H1 (cell line): ENCODE measurements around the gene NENF. TPM values are rescaled to one million over a fixed set of nuclear protein-coding genes. Genes with fewer than 3 reads are reported as not detected.

Experiments used
- CTCF ChIA-PET: fragments of 300-600 bp; sonication (Branson Sonifier 250); formaldehyde crosslinking; loops from one replicate; lab custom pipeline; 2021; ENCODE audit not compliant: partially characterized antibody; lab: Charles Lee
- POLR2A ChIA-PET: fragments of 300-600 bp; sonication (Branson Sonifier 250); formaldehyde crosslinking; loops from one replicate; lab custom pipeline; 2021; ENCODE audit warnings: inconsistent platforms; ENCODE audit not compliant: partially characterized antibody; lab: Charles Lee
- DNase-seq, 2 experiments: peaks; one replicate each; pipeline versions ENCODE4 v3.0.0 to v3.0.0-alpha.2; 2010 to 2022; ENCODE audit warnings: low spot score in 2 of 2, low read depth in 1 of 2, mixed read lengths in 1 of 2
- FAIRE-seq: peaks from 2 replicates; lab custom pipeline; 2011; peaks lifted over from hg19 to GRCh38; lab: Jason Lieb, UNC
- H2AFZ ChIP-seq: 2 replicates; pipeline ENCODE4 v1.8.1; 2012; ENCODE audit warnings: low read length, inconsistent platforms
- H2AK5ac ChIP-seq: 2 replicates; pipeline ENCODE4 v1.6.1; 2013; ENCODE audit warnings: low read depth, low read length
- H2BK120ac ChIP-seq: replicated peaks from 2 replicates; pipeline ENCODE3; 2013; ENCODE audit warnings: low read depth, low read length, inconsistent platforms
- H2BK12ac ChIP-seq: 2 replicates; pipeline ENCODE4 v1.6.1; 2013; ENCODE audit warnings: low read depth, low read length
- H2BK15ac ChIP-seq: 2 replicates; pipeline ENCODE4 v1.6.1; 2013; ENCODE audit warnings: low read length
- H2BK20ac ChIP-seq: 2 replicates; pipeline ENCODE4 v1.6.1; 2013; ENCODE audit warnings: low read length
- H2BK5ac ChIP-seq: 2 replicates; pipeline ENCODE4 v1.6.1; 2013; ENCODE audit warnings: low read depth, low read length
- H3K14ac ChIP-seq: 2 replicates; pipeline ENCODE4 v1.6.1; 2013; ENCODE audit warnings: inconsistent platforms; ENCODE audit not compliant: insufficient read length
- H3K18ac ChIP-seq: 2 replicates; pipeline ENCODE4 v1.6.1; 2013; ENCODE audit warnings: low read length; ENCODE audit errors: extremely low read depth
- H3K23ac ChIP-seq: 2 replicates; pipeline ENCODE4 v1.6.1; 2013; ENCODE audit warnings: inconsistent platforms; ENCODE audit not compliant: insufficient read length
- H3K23me2 ChIP-seq: 2 replicates; pipeline ENCODE4 v1.6.1; 2013; ENCODE audit warnings: low read depth, low read length
- H3K27ac ChIP-seq: 2 replicates; pipeline ENCODE4 v1.6.1; 2011; ENCODE audit warnings: low read depth, low read length, inconsistent platforms
- H3K27me3 ChIP-seq, 4 experiments: replicated peaks in 1 of 4; 1 replicate in 1 of 4; 2 replicates in 3 of 4; pipeline versions ENCODE4 v1.6.1 to v1.8.1; 2011 to 2013; ENCODE audit warnings: low read length in 3 of 4, mild to moderate bottlenecking in 3 of 4, inconsistent platforms in 2 of 4, mixed read lengths in 2 of 4, moderate library complexity in 1 of 4; ENCODE audit not compliant: control insufficient read depth in 3 of 4, insufficient read depth in 3 of 4; ENCODE audit errors: extremely low read depth in 1 of 4
- H3K36me3 ChIP-seq, 4 experiments: 2 replicates each; pipeline versions ENCODE4 v1.6.1 to v1.8.1; 2011 to 2013; ENCODE audit warnings: mild to moderate bottlenecking in 4 of 4, low read length in 3 of 4, moderate library complexity in 2 of 4, control low read depth in 1 of 4, inconsistent platforms in 1 of 4; ENCODE audit not compliant: insufficient read depth in 4 of 4, control insufficient read depth in 2 of 4
- H3K4ac ChIP-seq: replicated peaks from 2 replicates; pipeline ENCODE3; 2013; ENCODE audit warnings: low read length, low read depth, mixed read lengths, inconsistent platforms; ENCODE audit not compliant: insufficient read length
- H3K4me1 ChIP-seq, 4 experiments: replicated peaks in 1 of 4; 1 replicate in 1 of 4; 2 replicates in 3 of 4; pipeline versions ENCODE4 v1.6.1 to v1.8.1; 2011 to 2013; ENCODE audit warnings: low read length in 3 of 4, inconsistent platforms in 2 of 4, mixed read lengths in 1 of 4; ENCODE audit not compliant: insufficient read depth in 4 of 4, control insufficient read depth in 3 of 4
- H3K4me2 ChIP-seq, 2 experiments: 2 replicates each; pipeline versions ENCODE4 v1.6.1 to v1.8.1; 2011 to 2013; ENCODE audit warnings: low read depth in 2 of 2, low read length in 2 of 2, control low read depth in 1 of 2, inconsistent platforms in 1 of 2, mild to moderate bottlenecking in 1 of 2; ENCODE audit not compliant: insufficient read depth in 1 of 2
- H3K4me3 ChIP-seq, 4 experiments: fragments of 200-600, 300-600 bp in 1 of 4; sonication (generic), shearing (Covaris generic), sonication (Bioruptor Twin) in 1 of 4; 2 replicates each; pipeline versions ENCODE4 v1.5.1 to v1.8.1; 2011 to 2016; ENCODE audit warnings: low read length in 4 of 4, low read depth in 3 of 4, control low read depth in 2 of 4, inconsistent platforms in 2 of 4, mild to moderate bottlenecking in 2 of 4, mixed read lengths in 1 of 4, moderate library complexity in 1 of 4; ENCODE audit not compliant: insufficient read depth in 2 of 4; ENCODE audit errors: extremely low read depth in 1 of 4
- H3K56ac ChIP-seq: replicated peaks from 2 replicates; pipeline ENCODE3; 2013; ENCODE audit warnings: low read depth, mild to moderate bottlenecking, mixed read lengths, low read length, inconsistent platforms; ENCODE audit not compliant: insufficient read length
- H3K79me1 ChIP-seq: 2 replicates; pipeline ENCODE4 v1.6.1; 2013; ENCODE audit warnings: low read depth, low read length, control low read depth
- H3K79me2 ChIP-seq, 2 experiments: 2 replicates each; pipeline versions ENCODE4 v1.6.1 to v1.8.1; 2012 to 2013; ENCODE audit warnings: low read length in 2 of 2, mild to moderate bottlenecking in 2 of 2, inconsistent platforms in 1 of 2; ENCODE audit not compliant: insufficient read depth in 2 of 2, control insufficient read depth in 1 of 2
- H3K9ac ChIP-seq, 4 experiments: replicated peaks in 1 of 4; 1 replicate in 1 of 4; 2 replicates in 3 of 4; pipeline versions ENCODE4 v1.6.1 to v1.8.1; 2011 to 2013; ENCODE audit warnings: low read depth in 3 of 4, low read length in 3 of 4, control low read depth in 2 of 4, mild to moderate bottlenecking in 2 of 4, moderate library complexity in 2 of 4, inconsistent platforms in 1 of 4; ENCODE audit errors: extremely low read depth in 1 of 4
- H3K9me3 ChIP-seq, 2 experiments: 2 replicates each; pipeline versions ENCODE4 v1.6.1 to v1.8.1; 2012 to 2013; ENCODE audit warnings: mild to moderate bottlenecking in 2 of 2, moderate library complexity in 2 of 2, control low read depth in 1 of 2, inconsistent platforms in 1 of 2, low read depth in 1 of 2, low read length in 1 of 2, mixed read lengths in 1 of 2; ENCODE audit not compliant: insufficient read depth in 2 of 2
- H4K20me1 ChIP-seq, 2 experiments: replicated peaks in 1 of 2; 2 replicates each; pipeline versions ENCODE3 to v1.8.1; 2011 to 2013; ENCODE audit warnings: inconsistent platforms in 2 of 2, low read length in 2 of 2, mild to moderate bottlenecking in 1 of 2; ENCODE audit not compliant: insufficient read depth in 2 of 2, control insufficient read depth in 1 of 2
- H4K5ac ChIP-seq: 2 replicates; pipeline ENCODE4 v1.6.1; 2013; ENCODE audit warnings: low read length, low read depth, mixed read lengths, inconsistent platforms; ENCODE audit not compliant: insufficient read length
- H4K8ac ChIP-seq: 2 replicates; pipeline ENCODE4 v1.8.0; 2013; ENCODE audit warnings: mild to moderate bottlenecking, moderate library complexity, low read length, inconsistent platforms; ENCODE audit not compliant: insufficient read depth; ENCODE audit errors: extremely low read depth
- H4K91ac ChIP-seq: replicated peaks from 2 replicates; pipeline ENCODE3; 2013; ENCODE audit warnings: low read length, mixed read lengths, inconsistent platforms; ENCODE audit not compliant: insufficient read length
- ASH2L ChIP-seq: fragments of 200-600, 300-600 bp; sonication (generic); IDR thresholded peaks from one replicate; pipeline ENCODE4 v1.7.1; 2017; ENCODE audit warnings: low read length
- WGBS, 2 experiments: shearing (Covaris generic) in 1 of 2; methylation state at CpG; one replicate each; pipeline versions ENCODE4 v1.1.6 to v1.1.7; 2013 to 2015; ENCODE audit warnings: low lambda C conversion rate in 2 of 2, mixed read lengths in 2 of 2, inconsistent platforms in 1 of 2, low coverage in 1 of 2, missing lambda C conversion rate in 1 of 2; ENCODE audit not compliant: insufficient replicate concordance in 2 of 2, insufficient coverage in 1 of 2, insufficient read length in 1 of 2; ENCODE audit errors: extremely low coverage in 1 of 2, missing lambda C conversion rate in 1 of 2; 5-methylcytosine and 5-hydroxymethylcytosine counted together
- polyA plus RNA-seq, 7 experiments: library from polyadenylated mRNA; depleted of rRNA in 3 of 7; stranded (reverse) in 5 of 7; unstranded in 2 of 7; fragments of >200 nt in 5 of 7; fragments of 200-250 nt in 2 of 7; gene quantifications; 1 replicate in 5 of 7; 2 replicates in 1 of 7; 4 replicates in 1 of 7; pipeline versions ENCODE4 v1.2.1 to v1.2.3, GENCODE V29; 2011 to 2013; ENCODE audit warnings: missing spikeins in 2 of 7, mixed read lengths in 2 of 7
- total RNA-seq: library from RNA; stranded (reverse); fragmentation: NEBNext Ultra II Directional; extraction: Animal tissue kit (Norgen Biotek cat#: 25700); gene quantifications from 2 replicates; pipeline ENCODE4 v1.2.1, GENCODE V29; 2021

The NENF gene
- total and polyA plus RNA-seq, 2 of the 8 experiments (the other 6 are each of a cell fraction or from before 2014, with no cell fraction given), result 27.0 to 28.0 TPM

DNA sequence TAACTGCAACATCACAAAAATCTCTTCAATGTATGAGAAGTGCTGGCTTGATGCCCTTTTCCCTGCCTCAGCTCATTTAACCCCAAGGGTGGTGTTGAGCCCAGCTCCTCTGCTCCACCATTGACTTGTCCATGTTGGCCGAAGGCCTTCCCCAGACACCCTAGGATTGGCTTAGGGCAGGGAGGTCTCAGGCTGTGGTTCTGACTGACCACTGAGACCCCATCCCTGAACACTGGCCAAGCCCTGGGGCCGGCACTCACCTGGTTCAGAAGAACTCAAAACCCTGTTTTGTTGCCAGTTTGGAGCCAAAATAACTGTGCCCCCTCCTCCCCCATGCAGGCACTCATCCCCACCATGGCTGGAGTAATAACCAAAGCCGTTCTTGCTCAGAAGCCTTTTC is 38.6 kb downstream of the NENF start:
- Histone ChIP-seq H3K9me3 (no peaks in the 10 kb centered on the region), H3K9ac (no peak overlapping the region), H2BK5ac (no peak overlapping the region), H3K36me3 (no peaks in the 10 kb centered on the region), H2AK5ac (no peak overlapping the region), H3K27me3 (no peaks in the 10 kb centered on the region), H2BK20ac (no peak overlapping the region), H3K79me2 (no peaks in the 10 kb centered on the region), H3K23me2 (no peaks in the 10 kb centered on the region), H3K4ac (no peak overlapping the region), H3K4me2 (no peak overlapping the region), H3K56ac (no peak overlapping the region), H3K27ac (no peak overlapping the region), H4K5ac (no peak overlapping the region), H3K14ac (no peak overlapping the region), H4K20me1 (no peaks in the 10 kb centered on the region), H2BK15ac (no peak overlapping the region), H4K8ac (no peak overlapping the region), H2AFZ (no peak overlapping the region), H3K4me3 (no peak overlapping the region), H3K79me1 (no peaks in the 10 kb centered on the region), H2BK120ac (no peak overlapping the region), H3K18ac (no peak overlapping the region), H4K91ac (no peak overlapping the region), H3K4me1 (no peaks in the 10 kb centered on the region), H2BK12ac (no peak overlapping the region), H3K23ac (no peak overlapping the region)
- ChIA-PET POLR2A (interaction anchor here (6.0 kb wide), 1 partner anchor 137 kb away, joined by 25 read pairs; the partner anchor contains the start of gene ATF3), CTCF (interaction anchor here (0.6 to 12.6 kb wide), 4 partner anchors 9 to 74 kb away, joined by 3 to 143 read pairs (median 4); no protein-coding TSS in a partner anchor)
- no peak for TF ChIP-seq ASH2L
- DNase-seq (no peak), FAIRE-seq (no peak)
- 95% methylated on average over 3 of the region's 3 CpGs; no CpG with 5 or more reads in 1 of the 2 experiments for WGBS, 2 experiments
